ENCODE results near the gene RNF5.
"Not testable (repeated sequence)": the region's sequence is repeated elsewhere in the genome, so short reads cannot be mapped to it uniquely, and the experiment has no call there.

Gene RNF5

GRCh38 chr6:32187009-32187709, 9.0 kb downstream of the RNF5 start:
- POLR2A ChIA-PET = no interaction called here

GRCh38 chr6:32187725-32188380, 9.6 kb downstream of the RNF5 start:
- DNase-seq (ENCODE audit: low read depth, low spot score) = not testable (repeated sequence)
- POLR2A ChIA-PET = interaction anchor here (0.7 kb wide), 1 partner anchor 73 kb away, joined by 4 read pairs; no protein-coding TSS in a partner anchor
- peak overlapping the region; percentile 77 for H3K4me3 ChIP-seq (ENCODE audit: low read depth, low read length)
- CTCF ChIA-PET = interaction anchor here (1.5 to 2.6 kb wide), 2 partner anchors 69 to 71 kb away, joined by 5 to 8 read pairs; no protein-coding TSS in a partner anchor

More at GRCh38 chr6:32187009-32187709, 9.0 kb downstream of the RNF5 start:
- H3K4me3 ChIP-seq (ENCODE audit: low read depth, low read length) = no peak overlapping the region
- CTCF ChIA-PET = interaction anchor here (2.6 kb wide), 1 partner anchor 69 kb away, joined by 8 read pairs; no protein-coding TSS in a partner anchor
- no peak for TF ChIP-seq CTCF (IDR thresholded peaks at IDR 0.05; ENCODE audit: insufficient read depth, low read length, missing control alignments)
- no peak for DNase-seq (ENCODE audit: low read depth, low spot score)

- TF ChIP-seq CTCF (IDR thresholded peaks at IDR 0.05; ENCODE audit: insufficient read depth, low read length, missing control alignments) = no peak
- DNase-seq (ENCODE audit: low read depth, low spot score) = no peak
- H3K4me3 ChIP-seq (ENCODE audit: low read depth, low read length) = peak overlapping the region; percentile 77
- ChIA-PET CTCF (interaction anchor here (1.5 to 2.6 kb wide), 3 partner anchors 12 to 71 kb away, joined by 5 to 8 read pairs (median 5); no protein-coding TSS in a partner anchor), POLR2A (interaction anchor here (0.7 kb wide), 1 partner anchor 74 kb away, joined by 4 read pairs; no protein-coding TSS in a partner anchor)
These were observed 10.3 kb downstream of the RNF5 start for GRCh38 chr6:32188381-32189068.

GRCh38 chr6:32189069-32189741, 11.0 kb downstream of the RNF5 start:
- TF ChIP-seq CTCF (IDR thresholded peaks at IDR 0.05; ENCODE audit: insufficient read depth, low read length, missing control alignments) = no peak
- ChIA-PET POLR2A (no interaction called here), CTCF (interaction anchor here (1.5 to 2.6 kb wide), 3 partner anchors 13 to 72 kb away, joined by 5 to 8 read pairs (median 5); no protein-coding TSS in a partner anchor)
- no peak for DNase-seq (ENCODE audit: low read depth, low spot score)
- peak overlapping the region; percentile 77 for H3K4me3 ChIP-seq (ENCODE audit: low read depth, low read length)

- H3K4me3 ChIP-seq (ENCODE audit: low read depth, low read length) = peak overlapping the region; percentile 77
- DNase-seq (ENCODE audit: low read depth, low spot score) = no peak
- ChIA-PET POLR2A (no interaction called here), CTCF (interaction anchor here (1.8 to 2.6 kb wide), 2 partner anchors 13 to 71 kb away, joined by 5 to 8 read pairs; no protein-coding TSS in a partner anchor)
- TF ChIP-seq CTCF (IDR thresholded peaks at IDR 0.05; ENCODE audit: insufficient read depth, low read length, missing control alignments) = no peak
These were observed 11.5 kb downstream of the RNF5 start for GRCh38 chr6:32189742-32190053.
